Measurements from ENCODE around the gene SGMS1. TPM values are rescaled to one million over a fixed set of nuclear protein-coding genes. Genes with fewer than 3 reads are reported as not detected.

The SGMS1 gene
- total and polyA plus RNA-seq, 2 donors (not counting 1 experiment from before 2014, with no cell fraction given) = 39.9 to 82.1 TPM

DNA sequence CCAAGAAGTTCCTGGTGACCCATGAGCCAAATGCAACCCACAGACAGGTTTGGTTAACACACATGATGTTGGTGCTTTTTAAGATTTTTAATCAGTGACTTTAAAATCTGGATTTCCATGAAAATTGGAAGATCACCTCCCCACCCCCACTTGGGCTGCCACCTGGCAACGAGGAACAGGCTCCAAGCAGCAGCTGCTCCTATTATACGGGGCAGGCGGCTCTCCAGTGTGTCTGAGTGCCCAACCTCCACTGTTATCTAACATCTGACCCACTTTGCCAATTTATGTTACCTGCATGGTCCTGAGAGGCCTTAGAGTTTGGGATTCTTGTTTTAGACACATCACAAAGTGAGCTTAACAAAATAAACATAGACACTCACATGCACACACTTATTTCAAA lies 56.4 kb downstream of the SGMS1 start:
- H3K79me2 ChIP-seq (ENCODE audit: control insufficient read depth, insufficient read depth, low read length) = no peaks in the 10 kb centered on the region
- no peak for TF ChIP-seq EZH2 (IDR thresholded peaks at IDR 0.05; ENCODE audit: low read length, missing control alignments)
- TF ChIP-seq, protein P1, sequence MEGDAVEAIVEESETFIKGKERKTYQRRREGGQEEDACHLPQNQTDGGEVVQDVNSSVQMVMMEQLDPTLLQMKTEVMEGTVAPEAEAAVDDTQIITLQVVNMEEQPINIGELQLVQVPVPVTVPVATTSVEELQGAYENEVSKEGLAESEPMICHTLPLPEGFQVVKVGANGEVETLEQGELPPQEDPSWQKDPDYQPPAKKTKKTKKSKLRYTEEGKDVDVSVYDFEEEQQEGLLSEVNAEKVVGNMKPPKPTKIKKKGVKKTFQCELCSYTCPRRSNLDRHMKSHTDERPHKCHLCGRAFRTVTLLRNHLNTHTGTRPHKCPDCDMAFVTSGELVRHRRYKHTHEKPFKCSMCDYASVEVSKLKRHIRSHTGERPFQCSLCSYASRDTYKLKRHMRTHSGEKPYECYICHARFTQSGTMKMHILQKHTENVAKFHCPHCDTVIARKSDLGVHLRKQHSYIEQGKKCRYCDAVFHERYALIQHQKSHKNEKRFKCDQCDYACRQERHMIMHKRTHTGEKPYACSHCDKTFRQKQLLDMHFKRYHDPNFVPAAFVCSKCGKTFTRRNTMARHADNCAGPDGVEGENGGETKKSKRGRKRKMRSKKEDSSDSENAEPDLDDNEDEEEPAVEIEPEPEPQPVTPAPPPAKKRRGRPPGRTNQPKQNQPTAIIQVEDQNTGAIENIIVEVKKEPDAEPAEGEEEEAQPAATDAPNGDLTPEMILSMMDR (conservative IDR thresholded peaks at IDR 0.05 in 1 of 2, IDR thresholded peaks at IDR 0.05 in 1 of 2; ENCODE audit: low read depth in 1 of 2, low read length in 2 of 2) = no peak
- no peaks in the 10 kb centered on the region for H4K20me1 ChIP-seq (ENCODE audit: control insufficient read depth, extremely low read depth, insufficient read depth, low read length)
- no peaks in the 10 kb centered on the region for H3K9me3 ChIP-seq (ENCODE audit: control insufficient read depth, insufficient read depth, low read depth, low read length)
- no peak overlapping the region for H3K9ac ChIP-seq (ENCODE audit: insufficient read depth, low read length)
- H3K27ac ChIP-seq (ENCODE audit: insufficient read depth, low read length) = no peak overlapping the region
- no peak overlapping the region for H3K4me2 ChIP-seq (ENCODE audit: extremely low read depth, insufficient read depth, low read length)
- no peak overlapping the region for H2AFZ ChIP-seq (ENCODE audit: low read length)
- H3K36me3 ChIP-seq (ENCODE audit: control insufficient read depth, insufficient read depth, low read length) = no peaks in the 10 kb centered on the region
- no peak overlapping the region for H3K4me3 ChIP-seq (replicated peaks in 1 of 4; ENCODE audit: control extremely low read depth in 1 of 4, insufficient read depth in 1 of 4, low read depth in 3 of 4, low read length in 4 of 4)
- DNase-seq (ENCODE audit: low read depth in 2 of 2) = no peak
- no peaks in the 10 kb centered on the region for H3K27me3 ChIP-seq (ENCODE audit: control insufficient read depth, insufficient read depth, low read length)
- no peaks in the 10 kb centered on the region for H3K4me1 ChIP-seq (ENCODE audit: control insufficient read depth, extremely low read depth, insufficient read depth, low read length)

DNA sequence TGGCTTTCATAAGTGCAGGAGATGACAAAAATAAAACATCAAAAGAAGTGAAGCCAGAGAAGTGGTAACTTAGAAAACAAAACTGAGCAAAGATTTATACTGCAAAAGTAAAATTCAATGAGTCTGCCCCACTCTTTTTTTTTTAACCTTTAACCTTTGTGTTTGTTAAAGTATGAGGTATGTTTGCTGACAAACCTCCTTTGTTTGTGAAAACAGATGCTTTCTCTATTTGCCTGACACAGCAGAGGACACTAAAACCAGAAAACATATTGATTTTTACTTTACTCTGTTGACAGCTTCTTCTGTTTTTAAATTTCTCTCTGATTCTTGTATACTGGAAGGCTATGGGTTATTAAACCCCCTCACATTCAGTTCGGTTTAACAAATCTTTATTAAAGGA lies 57.6 kb downstream of the SGMS1 start:
- DNase-seq (ENCODE audit: low read depth in 2 of 2) = no peak
- Histone ChIP-seq H3K4me1 (ENCODE audit: control insufficient read depth, extremely low read depth, insufficient read depth, low read length) (peaks cover 8% of the 10 kb centered on the region), H4K20me1 (ENCODE audit: control insufficient read depth, extremely low read depth, insufficient read depth, low read length) (no peaks in the 10 kb centered on the region), H2AFZ (ENCODE audit: low read length) (no peak overlapping the region), H3K4me3 (replicated peaks in 1 of 4; ENCODE audit: control extremely low read depth in 1 of 4, insufficient read depth in 1 of 4, low read depth in 3 of 4, low read length in 4 of 4) (no peak overlapping the region), H3K4me2 (ENCODE audit: extremely low read depth, insufficient read depth, low read length) (no peak overlapping the region), H3K27ac (ENCODE audit: insufficient read depth, low read length) (no peak overlapping the region), H3K9me3 (ENCODE audit: control insufficient read depth, insufficient read depth, low read depth, low read length) (no peaks in the 10 kb centered on the region), H3K79me2 (ENCODE audit: control insufficient read depth, insufficient read depth, low read length) (no peaks in the 10 kb centered on the region), H3K36me3 (ENCODE audit: control insufficient read depth, insufficient read depth, low read length) (no peaks in the 10 kb centered on the region), H3K27me3 (ENCODE audit: control insufficient read depth, insufficient read depth, low read length) (no peaks in the 10 kb centered on the region), H3K9ac (ENCODE audit: insufficient read depth, low read length) (no peak overlapping the region)
- no peak for TF ChIP-seq EZH2 (IDR thresholded peaks at IDR 0.05; ENCODE audit: low read length, missing control alignments)
- TF ChIP-seq, protein P1 (conservative IDR thresholded peaks at IDR 0.05 in 1 of 2, IDR thresholded peaks at IDR 0.05 in 1 of 2; ENCODE audit: low read depth in 1 of 2, low read length in 2 of 2) = no peak

DNA sequence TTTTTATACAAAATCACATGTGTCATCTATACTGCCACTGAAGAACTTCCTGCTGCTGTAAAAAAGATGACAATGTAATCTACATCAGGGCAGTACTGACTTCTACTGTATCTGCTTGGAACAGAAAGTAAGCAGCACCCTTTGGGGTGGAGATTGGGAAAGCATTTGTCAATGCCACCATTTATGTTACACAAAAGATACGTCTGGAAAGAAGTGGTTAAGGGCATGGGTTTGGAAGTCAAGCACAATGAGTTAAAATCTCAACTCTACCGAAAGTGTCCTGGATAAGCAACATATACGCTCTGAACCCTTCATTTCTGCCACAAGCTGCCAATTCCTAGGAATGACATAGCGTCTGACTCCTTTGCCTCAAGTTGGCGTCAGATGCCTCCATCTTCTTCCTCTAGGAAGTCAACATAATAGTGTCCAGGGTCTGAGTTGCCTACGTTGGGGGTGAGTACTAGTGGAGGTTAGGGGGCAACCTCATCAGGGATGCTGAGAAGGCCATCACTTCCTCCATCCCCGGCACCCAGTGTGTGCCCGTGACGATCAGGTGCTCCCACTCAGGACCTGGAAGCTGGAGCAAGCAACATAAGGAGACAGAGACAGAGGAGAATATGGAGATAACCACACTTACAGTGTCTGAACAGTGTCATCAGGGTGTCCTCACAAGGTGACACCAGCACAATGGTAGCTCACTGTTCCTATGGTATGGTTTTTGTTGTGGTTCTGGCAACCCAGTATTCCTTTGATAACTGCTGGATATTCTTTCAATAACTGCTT lies 58.3 kb downstream of the SGMS1 start:
- Histone ChIP-seq H3K36me3 (ENCODE audit: control insufficient read depth, insufficient read depth, low read length) (no peaks in the 10 kb centered on the region), H3K4me2 (ENCODE audit: extremely low read depth, insufficient read depth, low read length) (no peak overlapping the region), H3K9me3 (ENCODE audit: control insufficient read depth, insufficient read depth, low read depth, low read length) (no peaks in the 10 kb centered on the region), H2AFZ (ENCODE audit: low read length) (no peak overlapping the region), H3K4me1 (ENCODE audit: control insufficient read depth, extremely low read depth, insufficient read depth, low read length) (peaks cover 12% of the 10 kb centered on the region), H3K4me3 (replicated peaks in 1 of 4; ENCODE audit: control extremely low read depth in 1 of 4, insufficient read depth in 1 of 4, low read depth in 3 of 4, low read length in 4 of 4) (no peak overlapping the region), H3K9ac (ENCODE audit: insufficient read depth, low read length) (no peak overlapping the region), H3K79me2 (ENCODE audit: control insufficient read depth, insufficient read depth, low read length) (no peaks in the 10 kb centered on the region), H3K27me3 (ENCODE audit: control insufficient read depth, insufficient read depth, low read length) (no peaks in the 10 kb centered on the region), H3K27ac (ENCODE audit: insufficient read depth, low read length) (no peak overlapping the region), H4K20me1 (ENCODE audit: control insufficient read depth, extremely low read depth, insufficient read depth, low read length) (no peaks in the 10 kb centered on the region)
- no peak for DNase-seq (ENCODE audit: low read depth in 2 of 2)
- no peak for TF ChIP-seq EZH2 (IDR thresholded peaks at IDR 0.05; ENCODE audit: low read length, missing control alignments)
- TF ChIP-seq, protein P1 (conservative IDR thresholded peaks at IDR 0.05 in 1 of 2, IDR thresholded peaks at IDR 0.05 in 1 of 2; ENCODE audit: low read depth in 1 of 2, low read length in 2 of 2) = no peak
